K562 (cell line): ENCODE results near the gene PLEKHA8. TPM values are rescaled to one million over a fixed set of nuclear protein-coding genes. Genes with fewer than 3 reads are reported as not detected.

Experiments used
- ATAC-seq: fragments of 200-7000 bp; cut with Tn5 transposase; 3 replicates; pipeline ENCODE4 v1.9.1; 2020; ENCODE audit warnings: moderate library complexity
- BruUV-seq: library from RNA; stranded (reverse); fragments of 400-500 nt; replicated peaks from 2 replicates; lab custom pipeline; 2021; lab: Mats Ljungman, UMichigan
- CTCF ChIA-PET: fragments of 300-600 bp; formaldehyde crosslinking; extraction: SDS; loops from one replicate; lab custom pipeline; 2021; ENCODE audit warnings: low intra/inter-chr PET ratio; lab: Yijun Ruan, JAX
- POLR2A ChIA-PET: fragments of 300-600, 350-650 bp; sonication (Branson Sonifier 250); formaldehyde crosslinking; extraction: SDS; loops from one replicate; lab custom pipeline; 2021; ENCODE audit warnings: antibody characterized with exemption, inconsistent platforms; lab: Yijun Ruan, JAX
- DNase-seq, 4 experiments: peaks; one replicate each; pipeline versions ENCODE4 v3.0.0 to v3.0.0-alpha.2; 2011 to 2018; ENCODE audit warnings: low spot score in 3 of 4, mixed read lengths in 3 of 4; ENCODE audit errors: extremely low read depth in 1 of 4
- FAIRE-seq: peaks from 2 replicates; lab custom pipeline; 2011; peaks lifted over from hg19 to GRCh38; lab: Jason Lieb, UNC
- H2AFZ ChIP-seq: 2 replicates; pipeline ENCODE4 v1.6.0; 2011; ENCODE audit warnings: low read depth, low read length, control low read depth, inconsistent platforms
- H3K27ac ChIP-seq: fragments of 200-600 bp; 3 replicates; pipeline ENCODE4 v1.8.0; 2011; ENCODE audit warnings: low read depth, mild to moderate bottlenecking, control low read depth, inconsistent platforms, low read length, moderate library complexity, mixed read lengths; ENCODE audit errors: extremely low read depth
- H3K27me3 ChIP-seq, 2 experiments: fragments of 300-600 bp in 1 of 2; 2 replicates in 1 of 2; 3 replicates in 1 of 2; pipeline versions ENCODE4 v1.6.0 to v1.8.0; 2011; ENCODE audit warnings: inconsistent platforms in 2 of 2, low read length in 2 of 2, mild to moderate bottlenecking in 1 of 2, mixed read lengths in 1 of 2, moderate library complexity in 1 of 2; ENCODE audit not compliant: control insufficient read depth in 2 of 2, insufficient read depth in 2 of 2
- H3K36me3 ChIP-seq: fragments of 300-600 bp; 3 replicates; pipeline ENCODE4 v1.8.0; 2011; ENCODE audit warnings: mild to moderate bottlenecking, low read length, inconsistent platforms; ENCODE audit not compliant: control insufficient read depth, insufficient read depth
- H3K4me1 ChIP-seq, 2 experiments: fragments of 200-600 bp in 1 of 2; replicated peaks in 1 of 2; 2 replicates in 1 of 2; 3 replicates in 1 of 2; pipeline versions ENCODE4 v1.5.1 to v1.8.0; 2011; ENCODE audit warnings: inconsistent platforms in 2 of 2, low read length in 2 of 2, mild to moderate bottlenecking in 1 of 2, mixed read lengths in 1 of 2, moderate library complexity in 1 of 2; ENCODE audit not compliant: control insufficient read depth in 2 of 2, insufficient read depth in 2 of 2
- H3K4me2 ChIP-seq: 2 replicates; pipeline ENCODE4 v1.6.1; 2011; ENCODE audit warnings: low read length, control low read depth, inconsistent platforms, mixed read lengths; ENCODE audit not compliant: insufficient read depth
- H3K4me3 ChIP-seq: fragments of 200-600 bp; sonication (generic), shearing (Covaris generic); 2 replicates; pipeline ENCODE4 v1.5.1; 2016; ENCODE audit warnings: control low read depth, inconsistent platforms
- H3K79me2 ChIP-seq: fragments of 200-600 bp; 3 replicates; pipeline ENCODE4 v1.8.0; 2011; ENCODE audit warnings: low read length, inconsistent platforms; ENCODE audit not compliant: control insufficient read depth, insufficient read depth
- H3K9ac ChIP-seq, 2 experiments: 2 replicates each; pipeline versions ENCODE4 v1.6.0 to v1.6.1; 2011; ENCODE audit warnings: low read depth in 2 of 2, low read length in 2 of 2, control low read depth in 1 of 2, inconsistent platforms in 1 of 2, mild to moderate bottlenecking in 1 of 2, mixed read lengths in 1 of 2; ENCODE audit not compliant: insufficient read depth in 1 of 2
- H3K9me1 ChIP-seq: one replicate; pipeline ENCODE4 v1.6.0; 2011; ENCODE audit warnings: inconsistent platforms, mild to moderate bottlenecking, low read length, moderate library complexity; ENCODE audit not compliant: control insufficient read depth, insufficient read depth
- H3K9me3 ChIP-seq: replicated peaks from 2 replicates; pipeline ENCODE4 v1.5.1; 2011; ENCODE audit warnings: low read depth, low read length, inconsistent platforms; ENCODE audit not compliant: control insufficient read depth, insufficient read depth
- H4K20me1 ChIP-seq: replicated peaks from 2 replicates; pipeline ENCODE4 v1.6.1; 2011; ENCODE audit warnings: low read length, inconsistent platforms, mixed read lengths; ENCODE audit not compliant: control insufficient read depth, insufficient read depth
- CTCF ChIP-seq, 3 experiments: IDR thresholded peaks in 2 of 3; conservative IDR thresholded peaks in 1 of 3; 2 replicates each; pipeline ENCODE4 v1.5.1; 2011 to 2012; ENCODE audit warnings: low read length in 3 of 3, mild to moderate bottlenecking in 3 of 3, control low read depth in 2 of 3, improper control_type of control experiment in 1 of 3, inconsistent platforms in 1 of 3, low read depth in 1 of 3, mixed read lengths in 1 of 3, moderate library complexity in 1 of 3; ENCODE audit not compliant: insufficient read depth in 2 of 3
- MAFG ChIP-seq: fragments of 450-650 bp; conservative IDR thresholded peaks from 2 replicates; pipeline ENCODE4 v1.6.1; 2016; ENCODE audit warnings: missing genetic modification characterization, missing compliant biosample characterization
- TBL1XR1 ChIP-seq, 2 experiments: IDR thresholded peaks; 2 replicates each; pipeline ENCODE4 v1.6.1; 2012; ENCODE audit warnings: improper control_type of control experiment in 2 of 2, low read length in 2 of 2, mild to moderate bottlenecking in 1 of 2
- TOE1 ChIP-seq, 2 experiments: fragments of 450-650 bp in 1 of 2; sonication (generic) in 1 of 2; formaldehyde crosslinking in 1 of 2; IDR thresholded peaks; 2 replicates each; pipeline versions ENCODE4 v1.7.1 to v1.8.0; 2016 to 2022; ENCODE audit warnings: borderline replicate concordance in 2 of 2, mild to moderate bottlenecking in 2 of 2, antibody characterized with exemption in 1 of 2, inconsistent platforms in 1 of 2, low read depth in 1 of 2, missing genetic modification reagents in 1 of 2, moderate library complexity in 1 of 2
- ZNF655 ChIP-seq: fragments of 250-450 bp; sonication (Bioruptor Pico); IDR thresholded peaks from 2 replicates; pipeline ENCODE4 v1.5.0; 2021
- WGBS: fragments of 100-300 bp; shearing (Covaris generic); methylation state at CpG from one replicate; pipeline ENCODE4 v1.1.6; 2016; ENCODE audit warnings: low coverage, mixed read lengths; ENCODE audit not compliant: insufficient coverage; ENCODE audit errors: missing lambda C conversion rate; 5-methylcytosine and 5-hydroxymethylcytosine counted together
- in situ Hi-C: fragments of 300-500 bp; cut with MboI; formaldehyde crosslinking; loops from 4 replicates; pipeline ENCODE4 v1.15.0; 2018; ENCODE audit warnings: inconsistent platforms, mixed read lengths
- intact Hi-C: fragments of 100-400 bp; cut with micrococcal nuclease; formaldehyde crosslinking; loops from 2 replicates; pipeline ENCODE4 v1.14.2; 2022
- polyA plus RNA-seq, 8 experiments: library from polyadenylated mRNA; depleted of rRNA in 4 of 8; stranded (reverse) in 5 of 8; unstranded in 3 of 8; fragments of >200 nt; fragmentation: Nextera tagmentation in 2 of 8; fragmentation: Illumina TruSeq in 1 of 8; extraction: Ambion mirVana in 2 of 8; extraction: Trizol in 1 of 8; gene quantifications; 2 replicates each; pipeline versions ENCODE4 v1.2.1 to v1.2.3, GENCODE V29; 2011 to 2014; ENCODE audit warnings: inconsistent platforms in 1 of 8, missing spikeins in 1 of 8
- total RNA-seq, 7 experiments: library from RNA; depleted of rRNA in 6 of 7; stranded (reverse); fragments of >200 nt in 6 of 7; fragmentation: Illumina TruSeq in 2 of 7; extraction: Trizol in 2 of 7; gene quantifications; 2 replicates each; pipeline versions ENCODE4 v1.2.1 to v1.2.3, GENCODE V29; 2011 to 2021; ENCODE audit warnings: low replicate concordance in 1 of 7
- TF ChIP-seq, protein P1 (sequence below): fragments of 450-650 bp; IDR thresholded peaks from 2 replicates; pipeline ENCODE4 v1.6.1; 2017; ENCODE audit warnings: mild to moderate bottlenecking, moderate library complexity

The PLEKHA8 gene
- total and polyA plus RNA-seq, 9 of the 15 experiments (the other 6 are each of a cell fraction or from before 2014, with no cell fraction given), result 3.2 to 16.3 (median 11.8) TPM

- 28% methylated on average over 1 of the region's 1 CpG for WGBS
- peaks cover 8% of the 10 kb centered on the region; the same call in 2 of the 3 replicates for H3K36me3 ChIP-seq
- POLR2A ChIA-PET, result interaction anchor here (0.7 to 1.7 kb wide), 3 partner anchors 14 to 153 kb away, joined by 3 to 5 read pairs (median 3); no protein-coding TSS in a partner anchor
- no peaks in the 10 kb centered on the region for H3K9me3 ChIP-seq
- peak; percentile 89 for FAIRE-seq
- no peaks in the 10 kb centered on the region for H3K27me3 ChIP-seq
- H3K9me1 ChIP-seq, result no peaks in the 10 kb centered on the region
- H3K4me2 ChIP-seq, result no peak overlapping the region
- no peak overlapping the region for H3K27ac ChIP-seq
- H3K79me2 ChIP-seq, result no peaks in the 10 kb centered on the region
- H2AFZ ChIP-seq, result no peak overlapping the region
- H3K4me1 ChIP-seq, result no peaks in the 10 kb centered on the region
- CTCF ChIA-PET, result no interaction called here
- ATAC-seq, result peak; percentile 63; the same call in 2 of the 3 replicates
- no peaks in the 10 kb centered on the region for H4K20me1 ChIP-seq
- no TSS peak for BruUV-seq
- H3K4me3 ChIP-seq, result no peak overlapping the region
- no peak overlapping the region for H3K9ac ChIP-seq
- intact Hi-C loops, result loop anchor here (10.0 kb wide), 1 partner anchor 490 kb away; no protein-coding TSS in a partner anchor
- peak; percentile 16 to 48 (median 28) for DNase-seq
- in situ Hi-C loops, result no loop called here
- TF ChIP-seq, protein P1, sequence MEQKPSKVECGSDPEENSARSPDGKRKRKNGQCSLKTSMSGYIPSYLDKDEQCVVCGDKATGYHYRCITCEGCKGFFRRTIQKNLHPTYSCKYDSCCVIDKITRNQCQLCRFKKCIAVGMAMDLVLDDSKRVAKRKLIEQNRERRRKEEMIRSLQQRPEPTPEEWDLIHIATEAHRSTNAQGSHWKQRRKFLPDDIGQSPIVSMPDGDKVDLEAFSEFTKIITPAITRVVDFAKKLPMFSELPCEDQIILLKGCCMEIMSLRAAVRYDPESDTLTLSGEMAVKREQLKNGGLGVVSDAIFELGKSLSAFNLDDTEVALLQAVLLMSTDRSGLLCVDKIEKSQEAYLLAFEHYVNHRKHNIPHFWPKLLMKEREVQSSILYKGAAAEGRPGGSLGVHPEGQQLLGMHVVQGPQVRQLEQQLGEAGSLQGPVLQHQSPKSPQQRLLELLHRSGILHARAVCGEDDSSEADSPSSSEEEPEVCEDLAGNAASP, result no peak
- TF ChIP-seq CTCF (IDR thresholded peaks at IDR 0.05 in 2 of 3, conservative IDR thresholded peaks at IDR 0.05 in 1 of 3; ENCODE audit: insufficient read depth in 2 of 3, low read depth in 1 of 3, low read length in 3 of 3), result peak; percentile 28 to 70 (median 49); a peak in 4 of 6 replicates
- TF ChIP-seq MAFG (tag), result no peak
- TF ChIP-seq TBL1XR1 (IDR thresholded peaks at IDR 0.05; ENCODE audit: low read length in 2 of 2), result no peak
- TF ChIP-seq TOE1 (IDR thresholded peaks at IDR 0.05; ENCODE audit: borderline replicate concordance), result no peak
- no peak for TF ChIP-seq TOE1 (CRISPR knock-in tag; IDR thresholded peaks at IDR 0.05; ENCODE audit: borderline replicate concordance, low read depth)
- TF ChIP-seq ZNF655 (CRISPR knock-in tag), result no peak
Measured at GRCh38 chr7:30074422-30075030, 46.3 kb downstream of the PLEKHA8 start.
